SK-N-SH treated with all-trans-retinoic acid at 6 μM for 48 hours (cell line): ENCODE measurements around the gene EPHB2.

Experiments
- ATAC-seq: fragments of 200-7000 bp; cut with Tn5 transposase; 3 replicates; pipeline ENCODE4 v1.9.1; 2020; ENCODE audit warnings: mild to moderate bottlenecking, moderate library complexity
- ARNTL ChIP-seq: fragments of 450-650 bp; formaldehyde crosslinking; IDR thresholded peaks from 2 replicates; pipeline ENCODE4 v1.5.0; 2020; ENCODE audit warnings: low read depth, mild to moderate bottlenecking, moderate library complexity, borderline replicate concordance
- BACH2 ChIP-seq: fragments of 250-450 bp; sonication (Bioruptor Pico); IDR thresholded peaks from 2 replicates; pipeline ENCODE4 v1.9.0; 2021; ENCODE audit warnings: mild to moderate bottlenecking, borderline replicate concordance
- CSDC2 ChIP-seq: fragments of 250-450 bp; sonication (Bioruptor Pico); IDR thresholded peaks from 2 replicates; pipeline ENCODE4 v1.5.0; 2020; ENCODE audit warnings: mild to moderate bottlenecking, moderate library complexity
- GLIS3 ChIP-seq: fragments of 250-450 bp; sonication (Bioruptor Pico); IDR thresholded peaks from 2 replicates; pipeline ENCODE4 v1.5.0; 2020; ENCODE audit warnings: mild to moderate bottlenecking, moderate library complexity
- ISL1 ChIP-seq: fragments of 250-450 bp; sonication (Bioruptor Pico); IDR thresholded peaks from 2 replicates; pipeline ENCODE4 v2.1.2; 2022; ENCODE audit warnings: mild to moderate bottlenecking, moderate library complexity
- OSR1 ChIP-seq: fragments of 250-450 bp; sonication (Bioruptor Pico); IDR thresholded peaks from 2 replicates; pipeline ENCODE4 v1.8.0; 2022; ENCODE audit warnings: moderate library complexity, mild to moderate bottlenecking, inconsistent platforms
- PPARA ChIP-seq: fragments of 250-450 bp; sonication (Bioruptor Pico); IDR thresholded peaks from 2 replicates; pipeline ENCODE4 v1.5.0; 2020; ENCODE audit warnings: mild to moderate bottlenecking, borderline replicate concordance
- RARB ChIP-seq: fragments of 250-450 bp; sonication (Bioruptor Pico); IDR thresholded peaks from 2 replicates; pipeline ENCODE4 v1.8.0; 2021; ENCODE audit warnings: mild to moderate bottlenecking, moderate library complexity
- SNAI2 ChIP-seq: fragments of 250-450 bp; sonication (Bioruptor Pico); IDR thresholded peaks from 2 replicates; pipeline ENCODE4 v1.5.0; 2020; ENCODE audit warnings: mild to moderate bottlenecking, moderate library complexity
- TCF4 ChIP-seq: fragments of 250-450 bp; sonication (Bioruptor Pico); IDR thresholded peaks from 2 replicates; pipeline ENCODE4 v1.8.0; 2021; ENCODE audit warnings: mild to moderate bottlenecking, moderate library complexity, borderline replicate concordance
- TOX ChIP-seq: fragments of 250-450 bp; sonication (Bioruptor Pico); IDR thresholded peaks from 2 replicates; pipeline ENCODE4 v1.8.0; 2021; ENCODE audit warnings: mild to moderate bottlenecking, moderate library complexity, borderline replicate concordance
- ZC3H10 ChIP-seq: fragments of 250-450 bp; sonication (Bioruptor Pico); IDR thresholded peaks from 2 replicates; pipeline ENCODE4 v1.5.1; 2021; ENCODE audit warnings: mild to moderate bottlenecking, moderate library complexity
- ZFP3 ChIP-seq: fragments of 250-450 bp; sonication (Bioruptor Pico); IDR thresholded peaks from 2 replicates; pipeline ENCODE4 v1.5.0; 2020; ENCODE audit warnings: mild to moderate bottlenecking, moderate library complexity
- ZFP30 ChIP-seq: fragments of 450-650 bp; formaldehyde crosslinking; IDR thresholded peaks from 2 replicates; pipeline ENCODE4 v1.5.0; 2022; ENCODE audit warnings: mild to moderate bottlenecking, moderate library complexity
- ZNF565 ChIP-seq: fragments of 450-650 bp; formaldehyde crosslinking; conservative IDR thresholded peaks from 2 replicates; pipeline ENCODE4 v1.5.0; 2020; ENCODE audit warnings: low read depth, mild to moderate bottlenecking, moderate library complexity
- ZNF70 ChIP-seq: fragments of 450-650 bp; formaldehyde crosslinking; IDR thresholded peaks from 2 replicates; pipeline ENCODE4 v1.5.0; 2020; ENCODE audit warnings: mild to moderate bottlenecking, moderate library complexity
- ZNF8 ChIP-seq: fragments of 450-650 bp; formaldehyde crosslinking; IDR thresholded peaks from 2 replicates; pipeline ENCODE4 v1.5.0; 2020; ENCODE audit warnings: mild to moderate bottlenecking, moderate library complexity
- TF ChIP-seq, protein P1 (sequence below): fragments of 250-450 bp; sonication (Bioruptor Pico); IDR thresholded peaks from 2 replicates; pipeline ENCODE4 v1.5.1; 2021; ENCODE audit warnings: mild to moderate bottlenecking, moderate library complexity
- TF ChIP-seq, protein P2 (sequence below): fragments of 250-450 bp; sonication (Bioruptor Pico); IDR thresholded peaks from 2 replicates; pipeline ENCODE4 v1.5.1; 2020; ENCODE audit warnings: low read depth, mild to moderate bottlenecking, moderate library complexity
- TF ChIP-seq, protein P3 (sequence below): fragments of 250-450 bp; sonication (Bioruptor Pico); IDR thresholded peaks from 2 replicates; pipeline ENCODE4 v1.8.0; 2020; ENCODE audit warnings: mild to moderate bottlenecking, moderate library complexity, borderline replicate concordance
- TF ChIP-seq, protein P4 (sequence below): fragments of 250-450 bp; sonication (Bioruptor Pico); IDR thresholded peaks from 2 replicates; pipeline ENCODE4 v1.5.0; 2020; ENCODE audit warnings: mild to moderate bottlenecking, moderate library complexity
- TF ChIP-seq, protein P5 (sequence below): fragments of 250-450 bp; sonication (Bioruptor Pico); IDR thresholded peaks from 2 replicates; pipeline ENCODE4 v1.8.0; 2021; ENCODE audit warnings: low read depth, mild to moderate bottlenecking, moderate library complexity, borderline replicate concordance

Gene EPHB2

DNA sequence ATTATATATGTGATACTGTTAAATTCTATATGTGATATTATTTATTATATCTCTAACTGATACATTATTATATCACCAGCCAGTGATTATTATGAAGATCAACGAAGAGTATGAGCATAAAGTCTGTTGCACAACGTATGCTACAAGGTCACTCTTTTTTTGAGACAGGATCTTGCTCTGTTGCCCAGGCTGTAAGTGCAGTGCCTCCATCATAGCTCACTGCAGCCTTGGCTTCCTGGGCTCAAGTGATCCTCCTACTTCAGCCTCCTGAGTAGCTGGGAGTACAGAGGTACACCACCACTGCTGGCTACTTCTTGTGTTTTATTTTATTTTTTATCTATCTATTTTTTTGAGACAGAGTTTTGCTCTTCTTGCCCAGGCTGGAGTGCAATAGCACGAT, 14.0 kb upstream of the EPHB2 start (continued):
- no peak for TF ChIP-seq ZFP30

DNA sequence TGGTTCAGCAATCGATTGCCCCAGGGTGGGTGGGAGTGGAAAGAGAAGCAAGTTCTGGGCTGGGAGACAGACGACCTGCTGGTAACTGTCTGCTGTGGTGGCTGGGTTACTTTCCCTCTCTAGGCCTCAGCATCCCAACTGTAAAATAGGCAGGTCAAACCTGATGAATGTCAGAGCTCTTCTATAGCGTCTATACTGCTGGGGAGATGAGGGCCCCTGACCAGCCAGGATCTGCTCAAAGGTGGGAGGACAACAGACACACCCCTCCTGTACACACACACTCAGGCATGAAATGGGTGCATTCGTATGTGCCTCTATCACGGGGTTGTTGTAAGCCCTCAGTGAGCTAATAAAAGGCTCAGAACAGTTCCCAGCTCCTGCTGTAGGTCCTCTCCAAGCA, 12.7 kb upstream of the EPHB2 start:
- no peak for ATAC-seq
- no peak for TF ChIP-seq CSDC2 (CRISPR knock-in tag)
- TF ChIP-seq SNAI2 (CRISPR knock-in tag), result no peak
- TF ChIP-seq, protein P1, sequence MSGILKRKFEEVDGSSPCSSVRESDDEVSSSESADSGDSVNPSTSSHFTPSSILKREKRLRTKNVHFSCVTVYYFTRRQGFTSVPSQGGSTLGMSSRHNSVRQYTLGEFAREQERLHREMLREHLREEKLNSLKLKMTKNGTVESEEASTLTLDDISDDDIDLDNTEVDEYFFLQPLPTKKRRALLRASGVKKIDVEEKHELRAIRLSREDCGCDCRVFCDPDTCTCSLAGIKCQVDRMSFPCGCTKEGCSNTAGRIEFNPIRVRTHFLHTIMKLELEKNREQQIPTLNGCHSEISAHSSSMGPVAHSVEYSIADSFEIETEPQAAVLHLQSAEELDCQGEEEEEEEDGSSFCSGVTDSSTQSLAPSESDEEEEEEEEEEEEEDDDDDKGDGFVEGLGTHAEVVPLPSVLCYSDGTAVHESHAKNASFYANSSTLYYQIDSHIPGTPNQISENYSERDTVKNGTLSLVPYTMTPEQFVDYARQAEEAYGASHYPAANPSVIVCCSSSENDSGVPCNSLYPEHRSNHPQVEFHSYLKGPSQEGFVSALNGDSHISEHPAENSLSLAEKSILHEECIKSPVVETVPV (CRISPR knock-in tag), result no peak
- TF ChIP-seq OSR1 (CRISPR knock-in tag), result no peak
- TF ChIP-seq, protein P2, sequence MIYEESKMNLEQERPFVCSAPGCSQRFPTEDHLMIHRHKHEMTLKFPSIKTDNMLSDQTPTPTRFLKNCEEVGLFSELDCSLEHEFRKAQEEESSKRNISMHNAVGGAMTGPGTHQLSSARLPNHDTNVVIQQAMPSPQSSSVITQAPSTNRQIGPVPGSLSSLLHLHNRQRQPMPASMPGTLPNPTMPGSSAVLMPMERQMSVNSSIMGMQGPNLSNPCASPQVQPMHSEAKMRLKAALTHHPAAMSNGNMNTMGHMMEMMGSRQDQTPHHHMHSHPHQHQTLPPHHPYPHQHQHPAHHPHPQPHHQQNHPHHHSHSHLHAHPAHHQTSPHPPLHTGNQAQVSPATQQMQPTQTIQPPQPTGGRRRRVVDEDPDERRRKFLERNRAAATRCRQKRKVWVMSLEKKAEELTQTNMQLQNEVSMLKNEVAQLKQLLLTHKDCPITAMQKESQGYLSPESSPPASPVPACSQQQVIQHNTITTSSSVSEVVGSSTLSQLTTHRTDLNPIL (CRISPR knock-in tag), result no peak
- no peak for TF ChIP-seq ZFP3
- no peak for TF ChIP-seq ZFP30
- TF ChIP-seq PPARA (CRISPR knock-in tag), result no peak
- TF ChIP-seq ZNF565 (CRISPR knock-in tag), result no peak
- no peak for TF ChIP-seq RARB (CRISPR knock-in tag)
- TF ChIP-seq ZNF70 (CRISPR knock-in tag), result no peak
- no peak for TF ChIP-seq BACH2 (CRISPR knock-in tag)
- TF ChIP-seq, protein P3, sequence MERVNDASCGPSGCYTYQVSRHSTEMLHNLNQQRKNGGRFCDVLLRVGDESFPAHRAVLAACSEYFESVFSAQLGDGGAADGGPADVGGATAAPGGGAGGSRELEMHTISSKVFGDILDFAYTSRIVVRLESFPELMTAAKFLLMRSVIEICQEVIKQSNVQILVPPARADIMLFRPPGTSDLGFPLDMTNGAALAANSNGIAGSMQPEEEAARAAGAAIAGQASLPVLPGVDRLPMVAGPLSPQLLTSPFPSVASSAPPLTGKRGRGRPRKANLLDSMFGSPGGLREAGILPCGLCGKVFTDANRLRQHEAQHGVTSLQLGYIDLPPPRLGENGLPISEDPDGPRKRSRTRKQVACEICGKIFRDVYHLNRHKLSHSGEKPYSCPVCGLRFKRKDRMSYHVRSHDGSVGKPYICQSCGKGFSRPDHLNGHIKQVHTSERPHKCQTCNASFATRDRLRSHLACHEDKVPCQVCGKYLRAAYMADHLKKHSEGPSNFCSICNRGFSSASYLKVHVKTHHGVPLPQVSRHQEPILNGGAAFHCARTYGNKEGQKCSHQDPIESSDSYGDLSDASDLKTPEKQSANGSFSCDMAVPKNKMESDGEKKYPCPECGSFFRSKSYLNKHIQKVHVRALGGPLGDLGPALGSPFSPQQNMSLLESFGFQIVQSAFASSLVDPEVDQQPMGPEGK, result no peak
- TF ChIP-seq GLIS3 (CRISPR knock-in tag), result no peak
- no peak for TF ChIP-seq ZNF8 (CRISPR knock-in tag)
- TF ChIP-seq, protein P4, sequence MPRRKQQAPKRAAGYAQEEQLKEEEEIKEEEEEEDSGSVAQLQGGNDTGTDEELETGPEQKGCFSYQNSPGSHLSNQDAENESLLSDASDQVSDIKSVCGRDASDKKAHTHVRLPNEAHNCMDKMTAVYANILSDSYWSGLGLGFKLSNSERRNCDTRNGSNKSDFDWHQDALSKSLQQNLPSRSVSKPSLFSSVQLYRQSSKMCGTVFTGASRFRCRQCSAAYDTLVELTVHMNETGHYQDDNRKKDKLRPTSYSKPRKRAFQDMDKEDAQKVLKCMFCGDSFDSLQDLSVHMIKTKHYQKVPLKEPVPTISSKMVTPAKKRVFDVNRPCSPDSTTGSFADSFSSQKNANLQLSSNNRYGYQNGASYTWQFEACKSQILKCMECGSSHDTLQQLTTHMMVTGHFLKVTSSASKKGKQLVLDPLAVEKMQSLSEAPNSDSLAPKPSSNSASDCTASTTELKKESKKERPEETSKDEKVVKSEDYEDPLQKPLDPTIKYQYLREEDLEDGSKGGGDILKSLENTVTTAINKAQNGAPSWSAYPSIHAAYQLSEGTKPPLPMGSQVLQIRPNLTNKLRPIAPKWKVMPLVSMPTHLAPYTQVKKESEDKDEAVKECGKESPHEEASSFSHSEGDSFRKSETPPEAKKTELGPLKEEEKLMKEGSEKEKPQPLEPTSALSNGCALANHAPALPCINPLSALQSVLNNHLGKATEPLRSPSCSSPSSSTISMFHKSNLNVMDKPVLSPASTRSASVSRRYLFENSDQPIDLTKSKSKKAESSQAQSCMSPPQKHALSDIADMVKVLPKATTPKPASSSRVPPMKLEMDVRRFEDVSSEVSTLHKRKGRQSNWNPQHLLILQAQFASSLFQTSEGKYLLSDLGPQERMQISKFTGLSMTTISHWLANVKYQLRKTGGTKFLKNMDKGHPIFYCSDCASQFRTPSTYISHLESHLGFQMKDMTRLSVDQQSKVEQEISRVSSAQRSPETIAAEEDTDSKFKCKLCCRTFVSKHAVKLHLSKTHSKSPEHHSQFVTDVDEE (CRISPR knock-in tag), result no peak
- TF ChIP-seq ISL1 (CRISPR knock-in tag), result no peak
- TF ChIP-seq, protein P5, sequence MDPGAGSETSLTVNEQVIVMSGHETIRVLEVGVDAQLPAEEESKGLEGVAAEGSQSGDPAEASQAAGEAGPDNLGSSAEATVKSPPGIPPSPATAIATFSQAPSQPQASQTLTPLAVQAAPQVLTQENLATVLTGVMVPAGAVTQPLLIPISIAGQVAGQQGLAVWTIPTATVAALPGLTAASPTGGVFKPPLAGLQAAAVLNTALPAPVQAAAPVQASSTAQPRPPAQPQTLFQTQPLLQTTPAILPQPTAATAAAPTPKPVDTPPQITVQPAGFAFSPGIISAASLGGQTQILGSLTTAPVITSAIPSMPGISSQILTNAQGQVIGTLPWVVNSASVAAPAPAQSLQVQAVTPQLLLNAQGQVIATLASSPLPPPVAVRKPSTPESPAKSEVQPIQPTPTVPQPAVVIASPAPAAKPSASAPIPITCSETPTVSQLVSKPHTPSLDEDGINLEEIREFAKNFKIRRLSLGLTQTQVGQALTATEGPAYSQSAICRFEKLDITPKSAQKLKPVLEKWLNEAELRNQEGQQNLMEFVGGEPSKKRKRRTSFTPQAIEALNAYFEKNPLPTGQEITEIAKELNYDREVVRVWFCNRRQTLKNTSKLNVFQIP (CRISPR knock-in tag), result no peak
- no peak for TF ChIP-seq ARNTL (CRISPR knock-in tag)

DNA sequence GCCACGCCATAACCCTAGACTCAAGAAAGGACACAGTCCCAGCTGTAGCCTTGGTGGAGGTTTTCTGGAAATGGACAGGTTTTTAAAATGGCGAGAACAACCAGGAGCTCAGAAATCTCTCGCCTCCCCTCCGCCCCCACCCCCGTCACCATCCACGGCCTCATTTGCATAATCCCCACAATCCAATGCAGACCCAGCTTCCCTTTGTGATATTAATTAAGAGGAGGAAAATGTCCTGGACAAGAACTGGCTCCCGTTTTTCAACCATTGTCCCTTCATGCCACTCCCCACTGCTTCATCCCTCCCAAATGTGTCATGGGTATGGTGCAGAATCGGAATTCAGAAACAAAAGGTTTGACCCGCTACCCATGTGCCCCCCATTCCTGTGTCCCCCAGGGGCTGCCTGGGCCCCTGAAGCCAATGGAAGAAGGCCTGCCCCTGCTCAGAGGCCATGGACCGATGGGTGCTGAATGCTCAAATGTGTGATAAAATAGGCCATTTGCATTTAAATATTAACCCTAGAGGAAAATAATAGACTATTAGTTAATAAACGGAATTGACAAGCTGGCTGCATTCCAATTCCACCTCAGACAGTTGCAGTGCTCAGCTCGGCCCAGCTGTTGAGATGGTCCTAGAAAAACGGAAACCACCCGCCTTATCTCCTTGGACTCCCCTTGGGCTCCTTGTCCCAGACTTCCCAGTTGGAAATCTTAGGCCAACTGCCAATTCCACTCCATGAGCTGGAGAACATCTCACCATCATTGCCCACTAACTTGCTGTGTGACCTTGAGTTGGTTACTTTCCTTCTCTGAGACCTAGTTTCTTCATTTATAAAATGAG, 10.7 kb upstream of the EPHB2 start:
- no peak for ATAC-seq
- TF ChIP-seq, protein P2 (CRISPR knock-in tag), result no peak
- TF ChIP-seq ISL1 (CRISPR knock-in tag), result no peak
- TF ChIP-seq, protein P1 (CRISPR knock-in tag), result no peak
- no peak for TF ChIP-seq TOX
- no peak for TF ChIP-seq ZFP30
- TF ChIP-seq, protein P3, result no peak
- no peak for TF ChIP-seq ZNF565 (CRISPR knock-in tag)
- TF ChIP-seq TCF4 (CRISPR knock-in tag), result no peak
- no peak for TF ChIP-seq ZC3H10 (CRISPR knock-in tag)
- TF ChIP-seq GLIS3 (CRISPR knock-in tag), result no peak
- no peak for TF ChIP-seq ZNF70 (CRISPR knock-in tag)
